GM12874 (cell line): Measurements from ENCODE around the gene CNN3.

Source experiments
- TF ChIP-seq, protein P1 (sequence below): IDR thresholded peaks from 2 replicates; pipeline ENCODE4 v1.5.1; 2011; ENCODE audit warnings: low read depth, mild to moderate bottlenecking, control low read depth, low read length, moderate library complexity; ENCODE audit not compliant: insufficient read depth

Gene CNN3

GRCh38 chr1:94858276-94858675, 68.6 kb downstream of the CNN3 start:
- TF ChIP-seq, protein P1, sequence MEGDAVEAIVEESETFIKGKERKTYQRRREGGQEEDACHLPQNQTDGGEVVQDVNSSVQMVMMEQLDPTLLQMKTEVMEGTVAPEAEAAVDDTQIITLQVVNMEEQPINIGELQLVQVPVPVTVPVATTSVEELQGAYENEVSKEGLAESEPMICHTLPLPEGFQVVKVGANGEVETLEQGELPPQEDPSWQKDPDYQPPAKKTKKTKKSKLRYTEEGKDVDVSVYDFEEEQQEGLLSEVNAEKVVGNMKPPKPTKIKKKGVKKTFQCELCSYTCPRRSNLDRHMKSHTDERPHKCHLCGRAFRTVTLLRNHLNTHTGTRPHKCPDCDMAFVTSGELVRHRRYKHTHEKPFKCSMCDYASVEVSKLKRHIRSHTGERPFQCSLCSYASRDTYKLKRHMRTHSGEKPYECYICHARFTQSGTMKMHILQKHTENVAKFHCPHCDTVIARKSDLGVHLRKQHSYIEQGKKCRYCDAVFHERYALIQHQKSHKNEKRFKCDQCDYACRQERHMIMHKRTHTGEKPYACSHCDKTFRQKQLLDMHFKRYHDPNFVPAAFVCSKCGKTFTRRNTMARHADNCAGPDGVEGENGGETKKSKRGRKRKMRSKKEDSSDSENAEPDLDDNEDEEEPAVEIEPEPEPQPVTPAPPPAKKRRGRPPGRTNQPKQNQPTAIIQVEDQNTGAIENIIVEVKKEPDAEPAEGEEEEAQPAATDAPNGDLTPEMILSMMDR: no peak

DNA sequence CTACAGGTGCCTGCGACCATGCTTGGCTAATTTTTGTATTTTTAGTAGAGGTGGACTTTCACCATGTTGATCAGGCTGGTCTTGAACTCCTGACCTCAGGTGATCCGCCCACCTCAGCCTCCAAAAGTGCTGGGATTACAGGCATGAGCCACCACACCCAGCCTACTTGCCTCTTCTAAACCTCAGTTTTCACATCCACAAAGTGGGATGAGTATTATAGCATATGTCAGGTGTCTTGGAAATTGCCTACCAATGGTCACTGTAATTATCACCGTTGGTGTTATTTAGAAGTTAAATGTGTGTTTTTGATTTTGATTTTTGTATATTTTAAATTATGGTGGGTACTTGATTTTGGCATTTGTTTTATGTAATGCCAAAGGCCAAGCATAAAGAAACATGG, 70.0 kb downstream of the CNN3 start:
- TF ChIP-seq, protein P1: no peak

- TF ChIP-seq, protein P1: no peak
Observed at GRCh38 chr1:94856004-94856403, 70.9 kb downstream of the CNN3 start.

GRCh38 chr1:94855307-94855700, 71.6 kb downstream of the CNN3 start:
- TF ChIP-seq, protein P1: no peak

DNA sequence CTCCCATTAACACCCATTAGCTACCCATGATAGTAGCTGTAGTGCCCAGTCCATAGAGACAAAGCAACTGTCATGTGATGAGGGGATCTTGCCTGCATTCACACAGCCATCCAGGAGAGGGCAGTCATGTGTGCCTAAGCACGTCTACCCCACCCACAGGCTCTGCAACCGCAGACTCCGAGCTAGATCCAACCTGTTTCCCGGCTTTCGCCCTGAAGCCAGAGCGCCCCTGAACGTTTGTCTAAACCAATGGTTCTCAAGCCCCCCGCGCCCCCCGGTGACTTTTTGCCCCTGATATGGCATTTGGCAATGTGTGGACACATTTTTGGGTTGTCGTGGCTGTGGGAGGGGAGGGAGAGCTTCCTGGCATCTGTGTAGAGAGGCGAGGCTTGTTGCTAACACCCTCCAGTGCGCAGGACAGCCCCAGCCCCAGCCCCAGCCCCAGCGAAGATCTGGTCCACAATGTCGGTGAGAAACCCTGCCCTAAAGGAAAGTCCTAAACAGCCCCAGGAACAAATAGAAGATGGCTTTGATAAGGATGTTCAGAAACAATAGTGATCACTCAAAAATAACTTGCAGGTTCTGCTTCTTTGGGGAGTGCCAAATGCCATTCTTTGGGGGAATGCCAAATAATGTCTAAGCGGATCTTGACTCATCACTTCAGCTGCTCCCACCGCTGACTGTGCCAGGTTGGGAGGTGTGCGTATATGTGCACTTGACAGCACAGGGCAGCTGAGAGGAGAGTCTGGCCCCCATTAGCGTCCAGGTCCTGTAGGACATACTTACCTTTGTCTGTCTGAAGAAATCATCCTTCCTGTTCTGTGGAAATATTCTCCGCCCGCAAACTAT, 72.2 kb downstream of the CNN3 start:
- TF ChIP-seq, protein P1: peak; percentile 91

DNA sequence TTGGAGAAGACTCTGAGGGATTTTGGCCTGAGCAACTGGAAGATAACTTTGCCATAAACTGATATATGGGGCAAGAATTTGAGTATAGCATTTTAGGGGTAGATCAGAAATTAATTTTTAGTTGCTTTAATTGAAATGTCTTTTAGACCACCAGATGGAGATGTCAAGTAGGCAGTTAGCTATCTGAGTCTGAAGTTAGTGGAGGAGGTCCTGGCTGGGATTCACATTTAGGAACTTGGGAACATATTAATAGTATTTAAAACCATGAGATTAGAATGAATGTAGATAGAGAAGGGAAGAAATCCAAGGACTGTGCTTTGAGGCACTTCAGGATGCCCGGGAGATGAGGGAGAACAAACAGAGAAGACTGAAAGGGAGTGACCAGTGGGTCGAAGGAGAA, 74.1 kb downstream of the CNN3 start:
- TF ChIP-seq, protein P1: no peak

GRCh38 chr1:94851571-94851970, 75.3 kb downstream of the CNN3 start:
- TF ChIP-seq, protein P1: no peak
